Heart right ventricle (tissue), 16 donors: Measurements from ENCODE around the gene ZC3H12D. TPM values are rescaled to one million over a fixed set of nuclear protein-coding genes. Genes with fewer than 3 reads are reported as not detected.

Source experiments
- ATAC-seq, 8 donors: fragments of 200-7000 bp; cut with Tn5 transposase; one replicate each; pipeline ENCODE4 v1.9.1; 2020; ENCODE audit warnings: mild to moderate bottlenecking in 8 of 8, moderate library complexity in 8 of 8, moderate number of reproducible peaks in 1 of 8
- DNase-seq, 2 donors: peaks; one replicate each; pipeline ENCODE4 v3.0.0-alpha.2; 2020
- H3K27ac ChIP-seq, 10 donors: fragments of 200-600 bp; sonication (generic) in 2 of 10; one replicate each; pipeline versions ENCODE4 v1.5.0 to v1.8.0; 2020 to 2022; ENCODE audit warnings: mild to moderate bottlenecking in 3 of 10
- H3K27me3 ChIP-seq, 7 donors: fragments of 200-600 bp; one replicate each; pipeline ENCODE4 v1.8.0; 2021 to 2022; ENCODE audit warnings: mild to moderate bottlenecking in 2 of 7
- H3K36me3 ChIP-seq, 9 donors: fragments of 200-600 bp; sonication (generic) in 1 of 9; one replicate each; pipeline versions ENCODE4 v1.5.0 to v1.8.0; 2020 to 2022; ENCODE audit warnings: mild to moderate bottlenecking in 2 of 9
- H3K4me1 ChIP-seq, 9 donors: fragments of 200-600 bp; sonication (generic) in 1 of 9; one replicate each; pipeline versions ENCODE4 v1.5.0 to v1.8.0; 2020 to 2022; ENCODE audit warnings: mild to moderate bottlenecking in 4 of 9
- H3K4me3 ChIP-seq, 10 donors: fragments of 200-600 bp; sonication (generic) in 2 of 10; one replicate each; pipeline versions ENCODE4 v1.5.0 to v1.8.0; 2020 to 2022; ENCODE audit warnings: mild to moderate bottlenecking in 7 of 10, moderate library complexity in 2 of 10
- H3K9me3 ChIP-seq, 11 donors: fragments of 200-600 bp in 10 of 11; sonication (generic) in 2 of 11; one replicate each; pipeline versions ENCODE4 v1.5.0 to v1.8.0; 2013 to 2022; ENCODE audit warnings: mild to moderate bottlenecking in 2 of 11, control low read depth in 1 of 11, moderate library complexity in 1 of 11
- CTCF ChIP-seq, 9 donors: fragments of 200-600 bp; sonication (generic) in 2 of 9; IDR thresholded peaks; one replicate each; pipeline versions ENCODE4 v1.5.0 to v1.8.0; 2021 to 2022; ENCODE audit warnings: antibody characterized with exemption in 9 of 9, mild to moderate bottlenecking in 5 of 9, moderate library complexity in 1 of 9
- WGBS, 2 donors: extraction: QIAGEN DNeasy Blood & Tissue Kit; methylation state at CpG; one replicate each; pipeline ENCODE4 v1.1.7; 2013; ENCODE audit warnings: inconsistent platforms in 1 of 2; 5-methylcytosine and 5-hydroxymethylcytosine counted together
- intact Hi-C, 10 donors: fragments of 100-400 bp; cut with DNase I; formaldehyde crosslinking; loops; one replicate each; pipeline versions ENCODE4 v1.11.1 to v1.14.2; 2022
- polyA plus RNA-seq, 2 donors: library from polyadenylated mRNA; stranded (reverse); fragments of 200-250 nt; gene quantifications; one replicate each; pipeline ENCODE4 v1.2.3, GENCODE V29; 2013
- total RNA-seq, 10 donors: library from RNA; stranded (reverse); fragmentation: NEBNext Ultra II Directional in 3 of 10; extraction: Animal tissue kit (Norgen Biotek cat#: 25700) in 3 of 10; gene quantifications; one replicate each; pipeline versions ENCODE4 v1.2.1 to v1.2.4, GENCODE V29; 2021 to 2023
- donor health status: Arrhythmogenic right ventricular cardiomyopathy.
- donor health status: ischemic (EF 13 %, LVEDD 7.1; RV severe dilation, severe dysfunction).
- donor health status: healthy with polysubstance abuse.
- donor health status: DM: no; HTN: yes; CAD: no.
- donor health status: DM: no; HTN: no; CAD: no.
- donor health status: ischemic (EF 25% LVEDD 6.9; RV normal size, moderate dysfunction).
- donor health status: ischemic (EF 25% LVEDD 5.7; RV mildly dilated, moderate dysfunction).
- donor health status: healthy.
- donor health status: DM: yes; HTN: yes; CAD: no.
- donor health status: Ischemic cardiomyopathy.
- donor health status: ischemic (EF 35%, LVEDD 5.7; RV mildly dilated, moderate dysfunction).
- donor health status: nonischemic (EF 11% LVEDD 7.7; RV severe dilation, severe dysfunction).
- donor health status: DM: yes; HTN: yes; CAD: no.
- donor health status: PGD.
- donor health status: ischemic (EF 29% LVEDD 5.4; RV normal size, mild dysfunction).
- donor health status: nonischemic (EF 23%, LVEDD 6.1; RV moderate dilation, normal function).

Gene ZC3H12D
- total and polyA plus RNA-seq, 12 donors, result 0.14 to 1.2 (median 0.31) TPM

DNA sequence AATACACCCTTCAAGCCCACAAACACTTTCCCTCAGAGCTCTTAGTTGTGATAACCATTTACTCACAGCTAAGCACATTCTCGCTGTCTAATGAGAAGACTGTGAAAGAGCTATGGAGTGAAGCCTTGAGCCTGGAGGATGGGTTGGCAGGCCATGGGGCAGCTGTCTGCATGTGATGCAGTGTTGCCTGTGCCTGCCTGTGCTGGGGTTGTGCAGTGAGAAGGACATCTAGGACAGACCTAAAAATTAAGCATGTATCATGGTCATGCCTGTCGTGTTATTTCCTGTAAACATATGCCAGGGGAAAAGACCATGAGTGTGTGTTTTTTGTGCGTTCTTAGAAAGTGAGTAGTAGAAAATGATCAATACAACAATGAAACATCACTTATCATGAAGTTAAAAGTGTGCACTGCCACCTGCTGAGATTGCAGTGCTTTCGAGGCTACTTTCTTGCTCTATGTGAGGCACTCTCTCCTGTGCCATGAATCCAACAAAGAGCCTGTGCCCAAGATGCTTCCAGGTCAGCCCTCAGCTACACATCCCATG, 8.1 kb upstream of the ZC3H12D start:
- Histone ChIP-seq H3K27ac (no peak overlapping the region), H3K4me1 (peaks cover 0 to 3% (median 0%) of the 10 kb centered on the region in 9 donors), H3K36me3 (no peaks in the 10 kb centered on the region), H3K27me3 (no peaks in the 10 kb centered on the region), H3K4me3 (no peak overlapping the region), H3K9me3 (no peaks in the 10 kb centered on the region)
- ATAC-seq (no peak), DNase-seq (no peak)
- 95 to 96% methylated on average over 4 of the region's 4 CpGs for WGBS, 2 donors
- no peak for TF ChIP-seq CTCF (IDR thresholded peaks at IDR 0.05)
- intact Hi-C loops, result no loop called here

DNA sequence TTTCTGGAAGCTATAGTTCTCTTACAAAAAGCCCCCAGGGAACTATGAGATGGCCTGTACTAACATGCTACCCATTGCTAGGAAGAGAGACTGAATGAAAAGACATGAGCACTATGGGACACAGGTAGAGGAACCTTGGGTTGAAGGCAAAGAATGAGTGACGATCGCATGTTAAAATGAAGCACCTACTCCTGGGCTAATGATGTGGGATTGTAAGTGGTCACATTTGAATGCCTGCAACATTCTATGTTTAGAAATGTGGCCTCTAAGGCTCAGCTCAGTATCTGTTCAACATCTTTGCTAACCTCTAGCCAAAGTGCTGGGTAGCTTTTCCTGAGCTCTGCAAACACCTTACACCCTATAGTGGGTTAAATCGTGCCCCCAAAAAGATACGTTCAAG, 5.2 kb upstream of the ZC3H12D start:
- no peaks in the 10 kb centered on the region for H3K36me3 ChIP-seq
- intact Hi-C loops, result no loop called here
- no peak overlapping the region for H3K4me3 ChIP-seq
- H3K4me1 ChIP-seq, result peaks cover 0 to 14% (median 9%) of the 10 kb centered on the region in 9 donors
- peaks cover 0 to 10% (median 0%) of the 10 kb centered on the region in 7 donors for H3K27me3 ChIP-seq
- TF ChIP-seq CTCF (IDR thresholded peaks at IDR 0.05), result no peak
- H3K27ac ChIP-seq, result no peak overlapping the region
- 92 to 93% methylated on average over 4 of the region's 4 CpGs for WGBS, 2 donors
- H3K9me3 ChIP-seq, result no peaks in the 10 kb centered on the region
- ATAC-seq (no peak), DNase-seq (no peak)

DNA sequence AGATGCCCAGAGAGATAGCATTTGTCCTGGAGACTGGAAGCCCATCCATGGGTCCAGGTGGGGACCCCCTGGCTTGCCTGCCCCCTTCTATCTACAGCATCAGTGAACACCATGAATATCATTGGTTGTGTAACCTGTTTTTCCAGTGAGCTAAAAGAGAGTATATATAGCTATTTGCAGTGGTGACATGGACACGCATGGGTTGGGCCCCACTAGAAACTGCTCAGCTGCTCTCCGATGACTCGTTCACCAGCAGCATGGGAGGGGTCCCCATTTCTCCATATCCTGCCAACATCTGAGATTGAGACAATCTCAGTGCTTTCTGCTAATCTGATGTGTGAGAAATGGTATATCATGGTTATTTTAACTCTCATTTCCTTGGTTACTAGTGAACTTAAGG, 4.0 kb upstream of the ZC3H12D start:
- H3K27ac ChIP-seq, result no peak overlapping the region
- H3K36me3 ChIP-seq, result no peaks in the 10 kb centered on the region
- no peak for TF ChIP-seq CTCF (IDR thresholded peaks at IDR 0.05)
- 55 to 93% methylated on average over 3 of the region's 3 CpGs for WGBS, 2 donors
- H3K27me3 ChIP-seq, result peaks cover 0 to 10% (median 0%) of the 10 kb centered on the region in 7 donors
- peaks cover 0 to 22% (median 18%) of the 10 kb centered on the region in 9 donors for H3K4me1 ChIP-seq
- no peak overlapping the region for H3K4me3 ChIP-seq
- ATAC-seq (no peak), DNase-seq (no peak)
- intact Hi-C loops, result no loop called here
- H3K9me3 ChIP-seq, result no peaks in the 10 kb centered on the region

- H3K9me3 ChIP-seq, result no peaks in the 10 kb centered on the region
- peaks cover 0 to 36% (median 28%) of the 10 kb centered on the region in 9 donors for H3K4me1 ChIP-seq
- 93 to 97% methylated on average over 4 of the region's 4 CpGs for WGBS, 2 donors
- no peak for ATAC-seq
- no peak overlapping the region for H3K4me3 ChIP-seq
- TF ChIP-seq CTCF (IDR thresholded peaks at IDR 0.05), result no peak
- H3K36me3 ChIP-seq, result no peaks in the 10 kb centered on the region
- no peak overlapping the region for H3K27ac ChIP-seq
- intact Hi-C loops, result no loop called here
- DNase-seq, result no peak
- H3K27me3 ChIP-seq, result peaks cover 0 to 10% (median 0%) of the 10 kb centered on the region in 7 donors
Observed at GRCh38 chr6:149487316-149487715, 2.5 kb upstream of the ZC3H12D start.
